Neural progenitor cell (in vitro differentiated cells): ENCODE results near the gene ACKR2. TPM values are rescaled to one million over a fixed set of nuclear protein-coding genes. Genes with fewer than 3 reads are reported as not detected.

ENCODE experiments used
- DNase-seq: peaks from one replicate; pipeline ENCODE4 v3.0.0-alpha.2; 2016; ENCODE audit warnings: low spot score
- H2AFZ ChIP-seq: fragments of 200-600 bp; sonication (generic); replicated peaks from 2 replicates; pipeline ENCODE4 v1.6.1; 2016; ENCODE audit warnings: antibody characterized with exemption
- H3F3A ChIP-seq: fragments of 200-600 bp; sonication (generic); 2 replicates; pipeline ENCODE4 v1.6.1; 2016; ENCODE audit warnings: antibody characterized with exemption, low read depth
- H3K27ac ChIP-seq: fragments of 200-600 bp; sonication (generic); 2 replicates; pipeline ENCODE4 v1.5.1; 2016; ENCODE audit warnings: mild to moderate bottlenecking
- H3K27me3 ChIP-seq: fragments of 200-600 bp; sonication (generic); 2 replicates; pipeline ENCODE4 v1.6.1; 2016; ENCODE audit warnings: mild to moderate bottlenecking, moderate library complexity
- H3K36me3 ChIP-seq: fragments of 200-600 bp; sonication (generic); 2 replicates; pipeline ENCODE4 v1.5.1; 2016
- H3K4me1 ChIP-seq: fragments of 200-600 bp; sonication (generic); 2 replicates; pipeline ENCODE4 v1.6.1; 2016; ENCODE audit warnings: mixed run types
- H3K4me2 ChIP-seq: fragments of 200-600 bp; sonication (generic); 2 replicates; pipeline ENCODE4 v1.6.1; 2016
- H3K4me3 ChIP-seq: fragments of 200-600 bp; sonication (generic); 2 replicates; pipeline ENCODE4 v1.5.1; 2016
- H3K79me2 ChIP-seq: fragments of 200-600 bp; sonication (generic); 2 replicates; pipeline ENCODE4 v1.6.1; 2016; ENCODE audit warnings: low read depth
- H3K9ac ChIP-seq: fragments of 200-600 bp; sonication (generic); 2 replicates; pipeline ENCODE4 v1.6.1; 2016
- H3K9me3 ChIP-seq: fragments of 200-600 bp; sonication (generic); 2 replicates; pipeline ENCODE4 v1.5.1; 2016; ENCODE audit warnings: low read depth
- H4K20me1 ChIP-seq: fragments of 200-600 bp; sonication (generic); 2 replicates; pipeline ENCODE4 v1.6.1; 2016; ENCODE audit warnings: low read depth
- H3K27ac Mint-ChIP-seq: 3 replicates; pipeline ENCODE4 v1.8.0; 2021; ENCODE audit warnings: mixed read lengths
- H3K27me3 Mint-ChIP-seq: 2 replicates; pipeline ENCODE4 v1.8.0; 2022; ENCODE audit warnings: low read depth, mild to moderate bottlenecking, inconsistent platforms, moderate library complexity, mixed read lengths; ENCODE audit not compliant: insufficient read depth
- H3K36me3 Mint-ChIP-seq: 3 replicates; pipeline ENCODE4 v1.8.0; 2021; ENCODE audit warnings: mixed read lengths
- H3K4me1 Mint-ChIP-seq: 3 replicates; pipeline ENCODE4 v1.8.0; 2021; ENCODE audit warnings: mixed read lengths
- H3K4me3 Mint-ChIP-seq: 3 replicates; pipeline ENCODE4 v1.8.0; 2021; ENCODE audit warnings: mild to moderate bottlenecking, moderate library complexity, mixed read lengths
- H3K9me3 Mint-ChIP-seq: 3 replicates; pipeline ENCODE4 v1.8.0; 2020; ENCODE audit warnings: mixed read lengths
- CTCF ChIP-seq: fragments of 200-600 bp; sonication (generic); IDR thresholded peaks from 2 replicates; pipeline ENCODE4 v1.5.1; 2017; ENCODE audit warnings: antibody characterized with exemption, mild to moderate bottlenecking
- EZH2 ChIP-seq: fragments of 200-600 bp; sonication (generic); IDR thresholded peaks from 2 replicates; pipeline ENCODE4 v1.6.1; 2017; ENCODE audit warnings: antibody characterized with exemption, mild to moderate bottlenecking, moderate library complexity
- EZH2phosphoT487 ChIP-seq: fragments of 200-600 bp; sonication (generic); IDR thresholded peaks from 2 replicates; pipeline ENCODE4 v1.6.1; 2017; ENCODE audit warnings: antibody characterized with exemption
- total RNA-seq: library from RNA; depleted of rRNA; stranded (reverse); fragments of >200 nt; gene quantifications from 2 replicates; pipeline ENCODE4 v1.2.3, GENCODE V29; 2015; ENCODE audit warnings: low replicate concordance

ACKR2 gene
- total RNA-seq, 1 donor from 2014 or later: not detected

GRCh38 chr3:42801784-42802183 is 7.5 kb upstream of the ACKR2 start:
- no peak overlapping the region for H3K9ac ChIP-seq
- H3K4me3 Mint-ChIP-seq: no peak overlapping the region
- H3K27me3 Mint-ChIP-seq: peaks cover 4% of the 10 kb centered on the region
- H3K9me3 Mint-ChIP-seq: no peaks in the 10 kb centered on the region
- no peak overlapping the region for H3K4me3 ChIP-seq
- H3K4me1 Mint-ChIP-seq: peaks cover 28% of the 10 kb centered on the region
- peaks cover 16% of the 10 kb centered on the region for H3K36me3 Mint-ChIP-seq
- peaks cover 50% of the 10 kb centered on the region for H3K79me2 ChIP-seq
- H3K27me3 ChIP-seq: peaks cover 22% of the 10 kb centered on the region
- TF ChIP-seq EZH2: no peak
- no peak for TF ChIP-seq EZH2phosphoT487
- no peak for TF ChIP-seq CTCF
- H3K9me3 ChIP-seq: no peaks in the 10 kb centered on the region
- H2AFZ ChIP-seq: no peak overlapping the region
- no peak overlapping the region for H3K27ac ChIP-seq
- H3K27ac Mint-ChIP-seq: no peak overlapping the region
- H3K4me1 ChIP-seq: peaks cover 18% of the 10 kb centered on the region
- no peak for DNase-seq
- peaks cover 21% of the 10 kb centered on the region for H3F3A ChIP-seq
- no peaks in the 10 kb centered on the region for H3K36me3 ChIP-seq
- peaks cover 7% of the 10 kb centered on the region for H4K20me1 ChIP-seq
- H3K4me2 ChIP-seq: peak overlapping the region; percentile 87

DNA sequence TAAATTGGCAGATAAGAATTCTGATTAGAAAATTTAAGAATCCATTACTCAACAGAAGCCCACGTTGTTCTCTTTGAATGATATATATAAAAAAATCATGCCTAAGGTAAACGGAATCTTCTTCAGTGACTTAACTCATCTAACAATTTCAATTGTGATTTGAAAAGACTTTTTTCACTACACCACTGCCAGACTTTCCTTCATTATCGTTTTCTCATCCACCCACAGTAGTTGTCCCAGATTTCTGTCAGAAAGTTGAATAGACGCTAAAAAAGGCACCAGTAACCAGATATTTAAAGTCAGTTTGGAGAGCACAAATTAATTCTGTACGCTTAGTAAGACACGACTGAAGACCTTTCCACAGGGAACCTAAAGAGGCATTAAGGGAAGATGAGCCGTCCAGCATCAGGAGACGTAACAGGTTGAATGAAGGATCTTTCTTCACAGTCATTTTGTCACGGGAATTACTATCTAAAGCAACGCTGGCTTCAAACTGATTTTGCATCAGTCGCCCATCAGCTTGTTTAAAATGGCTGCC is 6.3 kb upstream of the ACKR2 start:
- Histone ChIP-seq H3K36me3 (no peaks in the 10 kb centered on the region), H3K27me3 (peaks cover 26% of the 10 kb centered on the region), H3K4me3 (peak overlapping the region; percentile 67), H3K4me1 (peaks cover 18% of the 10 kb centered on the region), H3K9me3 (no peaks in the 10 kb centered on the region), H2AFZ (peak overlapping the region; percentile 9), H3K27ac (no peak overlapping the region), H3K79me2 (peaks cover 50% of the 10 kb centered on the region), H4K20me1 (peaks cover 7% of the 10 kb centered on the region), H3F3A (peaks cover 21% of the 10 kb centered on the region), H3K9ac (peak overlapping the region; percentile 65), H3K4me2 (peak overlapping the region; percentile 87)
- H3K4me1 Mint-ChIP-seq: peaks cover 28% of the 10 kb centered on the region
- H3K9me3 Mint-ChIP-seq: no peaks in the 10 kb centered on the region
- peaks cover 16% of the 10 kb centered on the region for H3K36me3 Mint-ChIP-seq
- peak overlapping the region; percentile 19 for H3K27ac Mint-ChIP-seq
- TF ChIP-seq EZH2phosphoT487 (no peak), EZH2 (no peak), CTCF (no peak)
- DNase-seq: no peak
- H3K27me3 Mint-ChIP-seq: peaks cover 4% of the 10 kb centered on the region
- H3K4me3 Mint-ChIP-seq: peak overlapping the region; percentile 99

DNA sequence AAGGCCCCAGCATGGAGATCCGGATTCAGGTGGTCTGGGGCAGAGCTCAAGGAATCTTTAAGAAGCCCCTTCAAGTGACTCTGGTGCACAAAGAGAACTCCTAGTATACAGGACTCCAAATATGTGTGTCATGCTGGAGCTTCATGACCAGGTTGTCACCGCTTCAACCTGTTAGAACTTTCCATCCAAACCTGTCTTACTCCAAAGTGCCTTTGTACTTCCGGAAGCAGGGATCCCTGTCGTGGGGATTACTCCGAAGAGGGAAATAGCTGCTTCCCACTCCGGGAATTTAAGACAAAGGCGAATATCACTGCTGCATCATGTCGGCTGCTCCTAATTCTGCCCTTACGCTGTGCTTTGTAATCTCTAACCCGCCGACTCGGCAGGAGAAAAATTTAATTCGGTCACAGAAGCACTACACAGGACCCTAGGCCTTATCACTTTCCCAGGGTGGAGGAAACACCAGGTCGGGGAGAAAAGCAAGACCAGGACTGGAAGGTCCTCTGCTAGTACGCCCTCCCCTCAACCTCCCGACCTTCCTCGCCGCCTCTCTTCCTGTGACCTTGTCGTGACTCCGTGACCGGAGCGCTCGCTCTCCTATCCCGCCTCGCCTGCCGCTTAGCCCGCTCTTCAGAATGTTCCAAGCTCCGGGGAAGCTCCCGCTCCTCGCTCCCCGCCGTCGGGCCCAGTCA is 5.7 kb upstream of the ACKR2 start:
- H3K27me3 ChIP-seq: peaks cover 26% of the 10 kb centered on the region
- no peaks in the 10 kb centered on the region for H3K9me3 ChIP-seq
- Mint-ChIP-seq H3K9me3 (no peaks in the 10 kb centered on the region), H3K4me3 (peak overlapping the region; percentile 99), H3K36me3 (peaks cover 16% of the 10 kb centered on the region), H3K27me3 (peaks cover 4% of the 10 kb centered on the region), H3K27ac (peak overlapping the region; percentile 19), H3K4me1 (peaks cover 28% of the 10 kb centered on the region)
- peak overlapping the region; percentile 65 for H3K9ac ChIP-seq
- H4K20me1 ChIP-seq: peaks cover 7% of the 10 kb centered on the region
- H3K4me1 ChIP-seq: peaks cover 18% of the 10 kb centered on the region
- TF ChIP-seq EZH2phosphoT487: no peak
- TF ChIP-seq EZH2: no peak
- TF ChIP-seq CTCF: no peak
- peak overlapping the region; percentile 67 for H3K4me3 ChIP-seq
- H2AFZ ChIP-seq: peak overlapping the region; percentile 9
- peaks cover 21% of the 10 kb centered on the region for H3F3A ChIP-seq
- peak overlapping the region; percentile 85 for H3K27ac ChIP-seq
- H3K36me3 ChIP-seq: no peaks in the 10 kb centered on the region
- H3K4me2 ChIP-seq: peak overlapping the region; percentile 87
- peak; percentile 60 for DNase-seq
- peaks cover 50% of the 10 kb centered on the region for H3K79me2 ChIP-seq
